ENCODE data around the gene PARD3B.
"Not testable (repeated sequence)": the region's sequence is repeated elsewhere in the genome, so short reads cannot be mapped to it uniquely, and the experiment has no call there.

The PARD3B gene

GRCh38 chr2:205473791-205474190 is 928.5 kb downstream of the PARD3B start:
- no peaks in the 10 kb centered on the region for H3K9me3 ChIP-seq (ENCODE audit: control insufficient read depth, insufficient read depth, low read length)
- H3K36me3 ChIP-seq (ENCODE audit: control insufficient read depth, insufficient read depth, low read length), result no peaks in the 10 kb centered on the region
- no peak overlapping the region for H3K27ac ChIP-seq (ENCODE audit: low read depth, low read length)
- no peak overlapping the region for H3K4me3 ChIP-seq (ENCODE audit: low read depth, low read length)
- no peak overlapping the region for H3K9ac ChIP-seq (ENCODE audit: low read depth, low read length)
- no peaks in the 10 kb centered on the region for H3K27me3 ChIP-seq (ENCODE audit: control insufficient read depth, insufficient read depth, low read length)
- peaks cover 21% of the 10 kb centered on the region for H3K4me1 ChIP-seq (ENCODE audit: control insufficient read depth, insufficient read depth, low read length)

- H3K27me3 ChIP-seq (ENCODE audit: control insufficient read depth, insufficient read depth, low read length), result no peaks in the 10 kb centered on the region
- no peaks in the 10 kb centered on the region for H3K9me3 ChIP-seq (ENCODE audit: control insufficient read depth, insufficient read depth, low read length)
- no peak overlapping the region for H3K27ac ChIP-seq (ENCODE audit: low read depth, low read length)
- no peak overlapping the region for H3K9ac ChIP-seq (ENCODE audit: low read depth, low read length)
- peaks cover 19% of the 10 kb centered on the region for H3K4me1 ChIP-seq (ENCODE audit: control insufficient read depth, insufficient read depth, low read length)
- no peaks in the 10 kb centered on the region for H3K36me3 ChIP-seq (ENCODE audit: control insufficient read depth, insufficient read depth, low read length)
- H3K4me3 ChIP-seq (ENCODE audit: low read depth, low read length), result no peak overlapping the region
Measured at GRCh38 chr2:205474741-205475415, 929.6 kb downstream of the PARD3B start.

- Histone ChIP-seq H3K36me3 (ENCODE audit: control insufficient read depth, insufficient read depth, low read length) (no peaks in the 10 kb centered on the region), H3K9ac (ENCODE audit: low read depth, low read length) (no peak overlapping the region), H3K4me1 (ENCODE audit: control insufficient read depth, insufficient read depth, low read length) (peaks cover 14% of the 10 kb centered on the region), H3K4me3 (ENCODE audit: low read depth, low read length) (no peak overlapping the region), H3K27ac (ENCODE audit: low read depth, low read length) (no peak overlapping the region), H3K9me3 (ENCODE audit: control insufficient read depth, insufficient read depth, low read length) (no peaks in the 10 kb centered on the region), H3K27me3 (ENCODE audit: control insufficient read depth, insufficient read depth, low read length) (no peaks in the 10 kb centered on the region)
Measured at GRCh38 chr2:205475416-205475768, 930.1 kb downstream of the PARD3B start.

- H3K4me3 ChIP-seq (ENCODE audit: low read depth, low read length), result no peak overlapping the region
- peaks cover 11% of the 10 kb centered on the region for H3K4me1 ChIP-seq (ENCODE audit: control insufficient read depth, insufficient read depth, low read length)
- H3K27ac ChIP-seq (ENCODE audit: low read depth, low read length), result no peak overlapping the region
- no peaks in the 10 kb centered on the region for H3K9me3 ChIP-seq (ENCODE audit: control insufficient read depth, insufficient read depth, low read length)
- H3K9ac ChIP-seq (ENCODE audit: low read depth, low read length), result no peak overlapping the region
- no peaks in the 10 kb centered on the region for H3K36me3 ChIP-seq (ENCODE audit: control insufficient read depth, insufficient read depth, low read length)
- H3K27me3 ChIP-seq (ENCODE audit: control insufficient read depth, insufficient read depth, low read length), result no peaks in the 10 kb centered on the region
Measured at GRCh38 chr2:205477016-205477705, 931.9 kb downstream of the PARD3B start.

- Histone ChIP-seq H3K36me3 (ENCODE audit: control insufficient read depth, insufficient read depth, low read length) (no peaks in the 10 kb centered on the region), H3K9me3 (ENCODE audit: control insufficient read depth, insufficient read depth, low read length) (no peaks in the 10 kb centered on the region), H3K4me1 (ENCODE audit: control insufficient read depth, insufficient read depth, low read length) (peaks cover 41% of the 10 kb centered on the region), H3K4me3 (ENCODE audit: low read depth, low read length) (peak overlapping the region; percentile 7; the same call in 1 of the 2 replicates), H3K27me3 (ENCODE audit: control insufficient read depth, insufficient read depth, low read length) (no peaks in the 10 kb centered on the region), H3K9ac (ENCODE audit: low read depth, low read length) (no peak overlapping the region; the same call in 1 of the 2 replicates), H3K27ac (ENCODE audit: low read depth, low read length) (peak overlapping the region; percentile 91)
Measured at GRCh38 chr2:205481861-205482260, 936.6 kb downstream of the PARD3B start.

- peak overlapping the region; percentile 91 for H3K27ac ChIP-seq (ENCODE audit: low read depth, low read length)
- no peaks in the 10 kb centered on the region for H3K36me3 ChIP-seq (ENCODE audit: control insufficient read depth, insufficient read depth, low read length)
- H3K4me3 ChIP-seq (ENCODE audit: low read depth, low read length), result peak overlapping the region; percentile 7; the same call in 1 of the 2 replicates
- peaks cover 41% of the 10 kb centered on the region for H3K4me1 ChIP-seq (ENCODE audit: control insufficient read depth, insufficient read depth, low read length)
- H3K27me3 ChIP-seq (ENCODE audit: control insufficient read depth, insufficient read depth, low read length), result no peaks in the 10 kb centered on the region
- H3K9ac ChIP-seq (ENCODE audit: low read depth, low read length), result 0 out of 2 replicates have a peak overlapping the region, but pooled peaks have one; percentile 4
- no peaks in the 10 kb centered on the region for H3K9me3 ChIP-seq (ENCODE audit: control insufficient read depth, insufficient read depth, low read length)
Measured at GRCh38 chr2:205482399-205483081, 937.3 kb downstream of the PARD3B start.

- peak overlapping the region; percentile 91 for H3K27ac ChIP-seq (ENCODE audit: low read depth, low read length)
- no peaks in the 10 kb centered on the region for H3K36me3 ChIP-seq (ENCODE audit: control insufficient read depth, insufficient read depth, low read length)
- no peaks in the 10 kb centered on the region for H3K9me3 ChIP-seq (ENCODE audit: control insufficient read depth, insufficient read depth, low read length)
- peaks cover 41% of the 10 kb centered on the region for H3K4me1 ChIP-seq (ENCODE audit: control insufficient read depth, insufficient read depth, low read length)
- no peaks in the 10 kb centered on the region for H3K27me3 ChIP-seq (ENCODE audit: control insufficient read depth, insufficient read depth, low read length)
- H3K9ac ChIP-seq (ENCODE audit: low read depth, low read length), result 0 out of 2 replicates have a peak overlapping the region, but pooled peaks have one; percentile 4
- no peak overlapping the region for H3K4me3 ChIP-seq (ENCODE audit: low read depth, low read length)
Measured at GRCh38 chr2:205483095-205483494, 937.8 kb downstream of the PARD3B start.

- H3K27me3 ChIP-seq (ENCODE audit: control insufficient read depth, insufficient read depth, low read length), result no peaks in the 10 kb centered on the region
- H3K4me3 ChIP-seq (ENCODE audit: low read depth, low read length), result no peak overlapping the region
- peak overlapping the region; percentile 91 for H3K27ac ChIP-seq (ENCODE audit: low read depth, low read length)
- H3K4me1 ChIP-seq (ENCODE audit: control insufficient read depth, insufficient read depth, low read length), result peaks cover 41% of the 10 kb centered on the region
- no peaks in the 10 kb centered on the region for H3K9me3 ChIP-seq (ENCODE audit: control insufficient read depth, insufficient read depth, low read length)
- H3K36me3 ChIP-seq (ENCODE audit: control insufficient read depth, insufficient read depth, low read length), result no peaks in the 10 kb centered on the region
- no peak overlapping the region for H3K9ac ChIP-seq (ENCODE audit: low read depth, low read length)
Measured at GRCh38 chr2:205484215-205484614, 938.9 kb downstream of the PARD3B start.

GRCh38 chr2:205484764-205485163 is 939.5 kb downstream of the PARD3B start:
- H3K36me3 ChIP-seq (ENCODE audit: control insufficient read depth, insufficient read depth, low read length), result no peaks in the 10 kb centered on the region
- no peak overlapping the region for H3K4me3 ChIP-seq (ENCODE audit: low read depth, low read length)
- no peak overlapping the region for H3K27ac ChIP-seq (ENCODE audit: low read depth, low read length)
- H3K4me1 ChIP-seq (ENCODE audit: control insufficient read depth, insufficient read depth, low read length), result peaks cover 41% of the 10 kb centered on the region
- no peaks in the 10 kb centered on the region for H3K27me3 ChIP-seq (ENCODE audit: control insufficient read depth, insufficient read depth, low read length)
- no peak overlapping the region for H3K9ac ChIP-seq (ENCODE audit: low read depth, low read length)
- no peaks in the 10 kb centered on the region for H3K9me3 ChIP-seq (ENCODE audit: control insufficient read depth, insufficient read depth, low read length)

GRCh38 chr2:205493528-205493927 is 948.3 kb downstream of the PARD3B start:
- not testable (repeated sequence) for H3K9me3 ChIP-seq (ENCODE audit: control insufficient read depth, insufficient read depth, low read length); H3K9ac ChIP-seq (ENCODE audit: low read depth, low read length); H3K36me3 ChIP-seq (ENCODE audit: control insufficient read depth, insufficient read depth, low read length); H3K4me3 ChIP-seq (ENCODE audit: low read depth, low read length); H3K27me3 ChIP-seq (ENCODE audit: control insufficient read depth, insufficient read depth, low read length); H3K27ac ChIP-seq (ENCODE audit: low read depth, low read length)
- H3K4me1 ChIP-seq (ENCODE audit: control insufficient read depth, insufficient read depth, low read length), result peaks cover 18% of the 10 kb centered on the region

All from HUES48 (cell line).